Vagina (tissue), 2 donors: Measurements from ENCODE around the gene ANKRD39. TPM values are rescaled to one million over a fixed set of nuclear protein-coding genes. Genes with fewer than 3 reads are reported as not detected.

Experiments
- DNase-seq, 2 donors: peaks; one replicate each; pipeline ENCODE4 v3.0.0-alpha.2; 2017; ENCODE audit errors: extremely low spot score in 2 of 2
- H3K27ac ChIP-seq: fragments of 200-600 bp; sonication (generic); one replicate; pipeline ENCODE4 v1.5.1; 2019
- H3K27me3 ChIP-seq: fragments of 200-600 bp; sonication (generic); one replicate; pipeline ENCODE4 v1.5.1; 2019
- H3K36me3 ChIP-seq, 2 donors: fragments of 200-600 bp; sonication (generic); one replicate each; pipeline ENCODE4 v1.5.1; 2017 to 2019
- H3K4me1 ChIP-seq: fragments of 200-600 bp; sonication (generic); one replicate; pipeline ENCODE4 v1.5.1; 2019
- H3K4me3 ChIP-seq, 2 donors: fragments of 200-600 bp; sonication (generic); 1 replicate in 1 of 2; 2 replicates in 1 of 2; pipeline ENCODE4 v1.5.1; 2016 to 2019
- H3K9me3 ChIP-seq: fragments of 200-600 bp; sonication (generic); one replicate; pipeline ENCODE4 v1.5.1; 2019
- POLR2A ChIP-seq, 2 donors: fragments of 450-650 bp; IDR thresholded peaks; one replicate each; pipeline ENCODE4 v1.6.1; 2017; ENCODE audit warnings: antibody characterized with exemption in 2 of 2, mild to moderate bottlenecking in 2 of 2, moderate library complexity in 2 of 2
- POLR2AphosphoS5 ChIP-seq, 2 donors: sonication (generic); formaldehyde crosslinking; IDR thresholded peaks; one replicate each; pipeline ENCODE4 v1.9.0; 2017; ENCODE audit warnings: antibody characterized with exemption in 2 of 2, mild to moderate bottlenecking in 2 of 2, low read depth in 1 of 2; ENCODE audit not compliant: insufficient read depth in 1 of 2
- intact Hi-C: fragments of 100-400 bp; cut with DNase I; formaldehyde crosslinking; loops from one replicate; pipeline ENCODE4 v1.15.1; 2023
- total RNA-seq: library from RNA; depleted of rRNA; stranded (reverse); fragments of >200 nt; gene quantifications from one replicate; pipeline ENCODE4 v1.2.3, GENCODE V29; 2016
- TF ChIP-seq, protein P1 (sequence below), 3 experiments: fragments of 450-650 bp in 2 of 3; fragments of 200-600 bp in 1 of 3; sonication (generic) in 1 of 3; IDR thresholded peaks; one replicate each; pipeline ENCODE4 v1.5.1; 2017 to 2019; ENCODE audit warnings: antibody characterized with exemption in 3 of 3, mild to moderate bottlenecking in 2 of 3, moderate library complexity in 2 of 3

The ANKRD39 gene
- total RNA-seq, 1 donor from 2014 or later: 20.4 TPM

DNA sequence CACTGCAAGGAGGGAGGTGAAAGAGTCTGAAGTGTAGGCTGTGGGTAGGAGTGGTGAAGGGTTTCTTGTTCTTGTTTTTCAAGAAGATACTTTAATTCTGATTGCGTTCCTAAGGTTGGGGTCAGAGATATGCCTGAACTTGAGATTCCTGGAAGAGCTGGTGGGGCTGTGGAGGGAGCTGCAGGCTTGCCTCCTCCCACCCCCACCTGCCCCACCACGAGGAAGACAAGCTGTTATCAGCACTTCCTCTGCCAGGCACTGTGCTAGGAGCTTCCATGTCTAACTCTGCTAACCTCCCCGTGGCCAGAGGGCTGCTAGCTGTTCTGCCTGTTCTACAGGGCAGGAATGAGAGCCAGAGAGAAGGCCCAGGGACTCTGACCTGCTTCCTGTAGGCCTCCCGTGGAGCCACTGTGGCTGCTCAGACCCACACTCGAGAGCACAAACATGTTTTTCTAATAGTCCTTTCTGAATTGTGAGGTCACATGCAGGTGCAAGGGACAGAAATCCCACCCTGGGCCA, 27.7 kb downstream of the ANKRD39 start:
- no peak for DNase-seq
- TF ChIP-seq POLR2A (IDR thresholded peaks at IDR 0.05): no peak
- TF ChIP-seq, protein P1, sequence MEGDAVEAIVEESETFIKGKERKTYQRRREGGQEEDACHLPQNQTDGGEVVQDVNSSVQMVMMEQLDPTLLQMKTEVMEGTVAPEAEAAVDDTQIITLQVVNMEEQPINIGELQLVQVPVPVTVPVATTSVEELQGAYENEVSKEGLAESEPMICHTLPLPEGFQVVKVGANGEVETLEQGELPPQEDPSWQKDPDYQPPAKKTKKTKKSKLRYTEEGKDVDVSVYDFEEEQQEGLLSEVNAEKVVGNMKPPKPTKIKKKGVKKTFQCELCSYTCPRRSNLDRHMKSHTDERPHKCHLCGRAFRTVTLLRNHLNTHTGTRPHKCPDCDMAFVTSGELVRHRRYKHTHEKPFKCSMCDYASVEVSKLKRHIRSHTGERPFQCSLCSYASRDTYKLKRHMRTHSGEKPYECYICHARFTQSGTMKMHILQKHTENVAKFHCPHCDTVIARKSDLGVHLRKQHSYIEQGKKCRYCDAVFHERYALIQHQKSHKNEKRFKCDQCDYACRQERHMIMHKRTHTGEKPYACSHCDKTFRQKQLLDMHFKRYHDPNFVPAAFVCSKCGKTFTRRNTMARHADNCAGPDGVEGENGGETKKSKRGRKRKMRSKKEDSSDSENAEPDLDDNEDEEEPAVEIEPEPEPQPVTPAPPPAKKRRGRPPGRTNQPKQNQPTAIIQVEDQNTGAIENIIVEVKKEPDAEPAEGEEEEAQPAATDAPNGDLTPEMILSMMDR (IDR thresholded peaks at IDR 0.05): no peak
- TF ChIP-seq POLR2AphosphoS5 (IDR thresholded peaks at IDR 0.05; ENCODE audit: insufficient read depth in 1 of 2, low read depth in 1 of 2): no peak
- intact Hi-C loops: no loop called here
- Histone ChIP-seq H3K27ac (no peak overlapping the region), H3K36me3 (peaks cover 0 to 72% of the 10 kb centered on the region in 2 donors), H3K4me3 (no peak overlapping the region), H3K27me3 (no peaks in the 10 kb centered on the region), H3K4me1 (peaks cover 12% of the 10 kb centered on the region), H3K9me3 (no peaks in the 10 kb centered on the region)

DNA sequence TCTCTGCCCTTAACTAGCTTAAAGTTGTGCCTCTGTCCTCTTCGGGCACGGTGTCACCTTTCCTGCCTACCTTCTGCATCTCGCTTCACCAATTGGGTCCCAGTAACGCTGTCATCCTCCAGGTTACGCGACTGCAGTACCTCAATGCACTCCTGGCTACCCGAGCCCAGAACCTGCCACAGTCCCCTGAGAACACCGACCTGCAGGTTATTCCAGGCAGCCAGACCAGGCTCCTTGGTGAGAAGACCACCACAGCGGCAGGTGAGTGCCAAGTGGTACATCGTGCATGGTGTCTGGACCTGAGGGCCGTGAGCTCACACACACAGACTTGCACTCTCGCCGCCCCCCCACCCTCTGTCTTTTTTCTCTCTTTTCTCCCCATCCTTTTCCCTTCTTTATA, 28.9 kb downstream of the ANKRD39 start:
- no peak for DNase-seq
- TF ChIP-seq POLR2AphosphoS5 (IDR thresholded peaks at IDR 0.05; ENCODE audit: insufficient read depth in 1 of 2, low read depth in 1 of 2) (no peak), POLR2A (IDR thresholded peaks at IDR 0.05) (no peak)
- TF ChIP-seq, protein P1 (IDR thresholded peaks at IDR 0.05): no peak
- Histone ChIP-seq H3K9me3 (no peaks in the 10 kb centered on the region), H3K36me3 (peaks cover 0 to 70% of the 10 kb centered on the region in 2 donors), H3K4me3 (no peak overlapping the region), H3K4me1 (peaks cover 14% of the 10 kb centered on the region), H3K27me3 (no peaks in the 10 kb centered on the region), H3K27ac (no peak overlapping the region)
- intact Hi-C loops: no loop called here

DNA sequence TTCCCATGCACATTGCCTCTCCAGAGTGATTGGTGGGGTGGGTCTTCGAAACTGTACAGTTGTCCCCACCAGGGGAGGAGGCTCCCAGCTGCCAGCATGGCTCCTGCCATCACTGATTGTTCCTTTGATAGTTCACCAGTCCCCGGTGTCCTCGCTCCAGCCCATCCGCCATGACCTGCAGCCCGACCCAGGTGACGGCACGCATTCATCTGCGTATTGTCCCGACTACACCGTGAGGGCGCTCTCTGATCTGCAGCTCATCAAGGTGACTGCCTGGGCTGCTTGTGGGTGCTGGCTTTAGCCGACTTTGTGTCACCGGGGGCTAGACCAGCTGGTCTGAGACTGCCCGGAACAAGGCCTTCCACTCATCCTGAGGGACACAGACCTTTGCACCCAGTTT, 29.4 kb downstream of the ANKRD39 start:
- no peak for DNase-seq
- Histone ChIP-seq H3K36me3 (peaks cover 0 to 70% of the 10 kb centered on the region in 2 donors), H3K27ac (no peak overlapping the region), H3K4me1 (peaks cover 18% of the 10 kb centered on the region), H3K9me3 (no peaks in the 10 kb centered on the region), H3K4me3 (no peak overlapping the region), H3K27me3 (no peaks in the 10 kb centered on the region)
- intact Hi-C loops: no loop called here
- TF ChIP-seq, protein P1 (IDR thresholded peaks at IDR 0.05): no peak
- TF ChIP-seq POLR2A (IDR thresholded peaks at IDR 0.05) (no peak), POLR2AphosphoS5 (IDR thresholded peaks at IDR 0.05; ENCODE audit: insufficient read depth in 1 of 2, low read depth in 1 of 2) (no peak)

DNA sequence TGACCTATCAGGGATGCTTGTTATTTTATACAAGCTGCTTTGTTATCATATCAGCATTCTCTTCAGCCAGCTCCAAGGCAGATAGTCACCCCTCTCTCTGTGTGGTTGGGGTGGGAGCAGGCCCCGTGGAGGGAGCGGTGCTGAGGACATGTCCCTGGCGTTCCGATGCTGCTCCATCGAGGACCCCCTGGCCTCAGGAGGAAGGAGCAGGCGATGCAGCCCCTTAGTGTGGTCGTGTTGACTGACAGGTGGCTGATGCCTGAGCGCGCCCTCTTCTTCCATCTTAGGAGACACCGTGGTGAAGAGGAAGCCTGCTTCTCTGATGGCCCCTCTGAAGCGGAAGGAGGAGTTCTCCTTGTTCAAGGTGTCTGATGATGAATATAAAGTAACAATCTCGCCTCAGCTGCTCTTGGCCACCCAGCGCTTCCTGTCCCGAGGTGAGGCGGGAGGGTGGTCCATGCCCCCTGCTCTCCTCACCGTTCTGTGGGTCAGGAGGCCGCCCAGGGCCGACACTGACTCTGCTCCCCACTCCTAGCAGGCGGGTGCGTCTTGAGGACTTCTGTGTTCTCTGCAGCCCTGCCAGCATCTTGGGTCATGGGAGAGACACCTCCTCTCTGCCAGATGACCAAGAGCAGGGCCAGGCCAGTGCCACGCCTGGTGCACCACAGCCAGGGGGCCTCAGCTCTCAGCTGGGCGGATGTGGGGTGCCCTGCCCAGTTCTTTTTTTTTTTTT, 31.1 kb downstream of the ANKRD39 start:
- no peak for TF ChIP-seq POLR2AphosphoS5 (IDR thresholded peaks at IDR 0.05; ENCODE audit: insufficient read depth in 1 of 2, low read depth in 1 of 2)
- TF ChIP-seq, protein P1 (IDR thresholded peaks at IDR 0.05): no peak
- no peak for TF ChIP-seq POLR2A (IDR thresholded peaks at IDR 0.05)
- DNase-seq: no peak
- peaks cover 0 to 56% of the 10 kb centered on the region in 2 donors for H3K36me3 ChIP-seq
- no peaks in the 10 kb centered on the region for H3K27me3 ChIP-seq
- no peaks in the 10 kb centered on the region for H3K9me3 ChIP-seq
- intact Hi-C loops: no loop called here
- peaks cover 14% of the 10 kb centered on the region for H3K4me1 ChIP-seq
- no peak overlapping the region for H3K27ac ChIP-seq
- H3K4me3 ChIP-seq: no peak overlapping the region

DNA sequence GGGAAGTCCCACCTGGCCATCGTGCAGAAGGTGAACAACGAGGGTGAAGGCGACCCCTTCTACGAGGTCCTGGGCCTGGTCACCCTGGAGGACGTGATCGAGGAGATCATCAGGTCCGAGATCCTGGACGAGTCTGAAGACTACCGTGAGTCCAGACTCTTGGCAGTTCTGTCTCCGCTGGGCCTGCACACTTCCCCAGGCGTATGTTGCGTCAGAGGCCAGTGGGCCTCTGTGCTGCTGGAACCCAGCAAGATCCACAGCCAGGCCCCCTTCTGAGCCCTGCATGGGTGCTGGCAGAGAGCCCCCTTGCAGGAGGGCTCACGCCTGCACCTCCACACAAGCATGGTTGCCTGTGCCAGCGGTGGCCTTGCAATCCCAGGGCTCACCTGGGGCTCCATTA, 32.8 kb downstream of the ANKRD39 start:
- peaks cover 29% of the 10 kb centered on the region for H3K4me1 ChIP-seq
- peaks cover 0 to 39% of the 10 kb centered on the region in 2 donors for H3K36me3 ChIP-seq
- intact Hi-C loops: no loop called here
- H3K27ac ChIP-seq: no peak overlapping the region
- no peak for TF ChIP-seq POLR2AphosphoS5 (IDR thresholded peaks at IDR 0.05; ENCODE audit: insufficient read depth in 1 of 2, low read depth in 1 of 2)
- TF ChIP-seq, protein P1 (IDR thresholded peaks at IDR 0.05): no peak
- no peak for TF ChIP-seq POLR2A (IDR thresholded peaks at IDR 0.05)
- no peak overlapping the region for H3K4me3 ChIP-seq
- DNase-seq: no peak
- no peaks in the 10 kb centered on the region for H3K27me3 ChIP-seq
- no peaks in the 10 kb centered on the region for H3K9me3 ChIP-seq
